Keratinocyte (primary cell): ENCODE data around the gene DDX6. TPM values are rescaled to one million over a fixed set of nuclear protein-coding genes. Genes with fewer than 3 reads are reported as not detected.
"Not testable (repeated sequence)": the region's sequence is repeated elsewhere in the genome, so short reads cannot be mapped to it uniquely, and the experiment has no call there.

ENCODE experiments used
- DNase-seq: peaks from one replicate; pipeline ENCODE4 v3.0.0-alpha.2; 2011; ENCODE audit warnings: low read depth, missing footprints, low spot score
- FAIRE-seq: peaks from 2 replicates; lab custom pipeline; 2011; peaks lifted over from hg19 to GRCh38; lab: Jason Lieb, UNC
- H2AFZ ChIP-seq: 2 replicates; pipeline ENCODE4 v1.6.0; 2012; ENCODE audit warnings: low read length, control low read depth, inconsistent platforms; ENCODE audit not compliant: control insufficient read depth
- H3K27ac ChIP-seq: 2 replicates; pipeline ENCODE4 v1.5.1; 2011; ENCODE audit warnings: low read length; ENCODE audit not compliant: control insufficient read depth, insufficient read depth
- H3K27me3 ChIP-seq: 3 replicates; pipeline ENCODE4 v1.6.0; 2011; ENCODE audit warnings: low read length; ENCODE audit not compliant: control insufficient read depth, insufficient read depth; ENCODE audit errors: extremely low read depth
- H3K36me3 ChIP-seq, 2 experiments: 2 replicates in 1 of 2; 3 replicates in 1 of 2; pipeline ENCODE4 v1.5.1; 2011; ENCODE audit warnings: low read length in 2 of 2, mild to moderate bottlenecking in 1 of 2; ENCODE audit not compliant: control insufficient read depth in 2 of 2, insufficient read depth in 2 of 2; ENCODE audit errors: extremely low read depth in 1 of 2
- H3K4me1 ChIP-seq: 3 replicates; pipeline ENCODE4 v1.5.1; 2011; ENCODE audit warnings: low read length; ENCODE audit not compliant: control insufficient read depth, insufficient read depth; ENCODE audit errors: extremely low read depth
- H3K4me2 ChIP-seq: 3 replicates; pipeline ENCODE4 v1.6.0; 2011; ENCODE audit warnings: low read depth, low read length; ENCODE audit not compliant: control insufficient read depth, insufficient read depth; ENCODE audit errors: extremely low read depth
- H3K4me3 ChIP-seq, 3 experiments: fragments of 200-600 bp in 1 of 3; sonication (generic) in 1 of 3; 2 replicates in 2 of 3; 3 replicates in 1 of 3; pipeline ENCODE4 v1.5.1; 2011 to 2016; ENCODE audit warnings: low read length in 3 of 3, mild to moderate bottlenecking in 3 of 3, control low read depth in 2 of 3, inconsistent platforms in 1 of 3, low read depth in 1 of 3, mixed read lengths in 1 of 3, mixed run types in 1 of 3, moderate library complexity in 1 of 3; ENCODE audit not compliant: control insufficient read depth in 2 of 3, insufficient read depth in 2 of 3; ENCODE audit errors: extremely low read depth in 1 of 3
- H3K79me2 ChIP-seq: 2 replicates; pipeline ENCODE4 v1.6.0; 2012; ENCODE audit warnings: low read length; ENCODE audit not compliant: control insufficient read depth, insufficient read depth
- H3K9ac ChIP-seq: 3 replicates; pipeline ENCODE4 v1.6.0; 2011; ENCODE audit warnings: low read length; ENCODE audit not compliant: control insufficient read depth, insufficient read depth; ENCODE audit errors: extremely low read depth
- H3K9me1 ChIP-seq: 3 replicates; pipeline ENCODE4 v1.6.0; 2011; ENCODE audit warnings: low read length; ENCODE audit not compliant: control insufficient read depth, insufficient read depth; ENCODE audit errors: extremely low read depth
- H3K9me3 ChIP-seq: 2 replicates; pipeline ENCODE4 v1.5.1; 2012; ENCODE audit warnings: low read depth, low read length; ENCODE audit not compliant: control insufficient read depth
- H4K20me1 ChIP-seq: 3 replicates; pipeline ENCODE4 v1.6.0; 2011; ENCODE audit warnings: low read length; ENCODE audit not compliant: control insufficient read depth, insufficient read depth; ENCODE audit errors: extremely low read depth
- EZH2 ChIP-seq: IDR thresholded peaks from one replicate; pipeline ENCODE4 v1.6.1; 2012; ENCODE audit warnings: inconsistent platforms, mild to moderate bottlenecking, low read length, moderate library complexity
- dilution Hi-C: fragments of 300-500 bp; cut with MboI; formaldehyde crosslinking; loops from one replicate; pipeline ENCODE4 v1.7.0; 2020; ENCODE audit warnings: low sequenced_read_pairs; ENCODE audit not compliant: extremely low pct_ligation_motif_present
- polyA plus RNA-seq, 5 experiments: library from polyadenylated mRNA; depleted of rRNA in 3 of 5; stranded (reverse) in 3 of 5; stranded (forward) in 1 of 5; unstranded in 1 of 5; fragments of >200 nt; gene quantifications; 1 replicate in 1 of 5; 2 replicates in 3 of 5; 3 replicates in 1 of 5; pipeline versions ENCODE4 v1.2.1 to v1.2.3, GENCODE V29; 2011 to 2012; ENCODE audit warnings: missing spikeins in 2 of 5, low read depth in 1 of 5, low replicate concordance in 1 of 5
- TF ChIP-seq, protein P1 (sequence below), 3 experiments: IDR thresholded peaks in 1 of 3; conservative IDR thresholded peaks in 1 of 3; optimal IDR thresholded peaks in 1 of 3; 2 replicates in 2 of 3; 3 replicates in 1 of 3; pipeline versions ENCODE3 to v1.5.1; 2011; ENCODE audit warnings: low read length in 3 of 3, mild to moderate bottlenecking in 3 of 3, moderate library complexity in 2 of 3, control low read depth in 1 of 3, inconsistent platforms in 1 of 3; ENCODE audit not compliant: insufficient read depth in 2 of 3; ENCODE audit errors: extremely low read depth in 1 of 3

Gene DDX6
- polyA plus RNA-seq, 1 donor (not counting 4 experiments of a cell fraction or from before 2014, with no cell fraction given): 58.0 TPM

DNA sequence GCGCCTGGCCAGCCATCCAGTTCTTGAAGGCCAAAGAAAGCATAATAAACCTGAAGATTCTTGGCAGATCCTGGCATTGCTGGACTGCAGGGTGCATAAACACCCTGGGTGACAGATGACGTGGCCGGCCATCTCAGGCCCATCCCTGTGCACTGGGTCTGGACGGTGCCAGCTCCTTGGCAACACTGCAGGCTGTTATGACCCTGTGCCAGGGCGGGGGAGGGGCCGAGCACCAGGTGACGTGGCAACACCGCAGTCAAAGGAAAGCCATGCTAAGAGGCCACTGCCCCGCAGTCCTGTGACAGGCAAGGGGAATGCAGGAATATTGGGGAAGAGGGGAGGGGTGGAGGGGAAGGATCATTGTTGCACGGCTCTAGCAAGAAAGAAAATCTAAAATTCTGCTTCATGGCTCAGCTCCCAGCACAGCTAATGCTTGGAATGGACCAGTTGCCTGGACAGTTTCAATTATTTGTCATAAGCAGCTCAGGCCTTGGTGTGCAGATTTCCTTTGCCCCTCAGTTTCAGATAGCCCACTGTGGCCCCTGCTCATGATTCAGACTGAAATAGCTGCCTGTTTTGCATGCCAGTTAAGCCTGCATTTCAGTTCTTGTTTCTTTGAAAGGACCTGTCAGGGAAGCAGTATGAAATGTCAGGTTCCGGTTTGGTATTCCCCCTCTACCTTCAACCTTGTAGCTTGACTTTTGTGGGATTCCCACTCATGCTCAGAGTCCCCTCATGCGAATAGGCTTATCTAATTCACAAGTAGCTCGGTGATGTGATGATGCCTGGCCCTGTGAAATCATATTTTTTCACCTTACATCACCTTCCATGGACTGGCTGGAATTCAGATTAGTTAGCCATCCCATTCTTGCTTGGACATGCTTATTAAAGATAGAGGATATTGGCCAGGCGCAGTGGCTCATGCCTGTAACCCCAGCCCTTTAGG, 29.7 kb upstream of the DDX6 start:
- no peak overlapping the region for H3K4me3 ChIP-seq
- no peak for FAIRE-seq
- no peaks in the 10 kb centered on the region for H3K36me3 ChIP-seq
- no peak overlapping the region for H3K27ac ChIP-seq
- no peak overlapping the region for H3K9ac ChIP-seq
- no peaks in the 10 kb centered on the region for H4K20me1 ChIP-seq
- dilution Hi-C loops: no loop called here
- no peak overlapping the region for H2AFZ ChIP-seq
- no peak for TF ChIP-seq EZH2
- TF ChIP-seq, protein P1, sequence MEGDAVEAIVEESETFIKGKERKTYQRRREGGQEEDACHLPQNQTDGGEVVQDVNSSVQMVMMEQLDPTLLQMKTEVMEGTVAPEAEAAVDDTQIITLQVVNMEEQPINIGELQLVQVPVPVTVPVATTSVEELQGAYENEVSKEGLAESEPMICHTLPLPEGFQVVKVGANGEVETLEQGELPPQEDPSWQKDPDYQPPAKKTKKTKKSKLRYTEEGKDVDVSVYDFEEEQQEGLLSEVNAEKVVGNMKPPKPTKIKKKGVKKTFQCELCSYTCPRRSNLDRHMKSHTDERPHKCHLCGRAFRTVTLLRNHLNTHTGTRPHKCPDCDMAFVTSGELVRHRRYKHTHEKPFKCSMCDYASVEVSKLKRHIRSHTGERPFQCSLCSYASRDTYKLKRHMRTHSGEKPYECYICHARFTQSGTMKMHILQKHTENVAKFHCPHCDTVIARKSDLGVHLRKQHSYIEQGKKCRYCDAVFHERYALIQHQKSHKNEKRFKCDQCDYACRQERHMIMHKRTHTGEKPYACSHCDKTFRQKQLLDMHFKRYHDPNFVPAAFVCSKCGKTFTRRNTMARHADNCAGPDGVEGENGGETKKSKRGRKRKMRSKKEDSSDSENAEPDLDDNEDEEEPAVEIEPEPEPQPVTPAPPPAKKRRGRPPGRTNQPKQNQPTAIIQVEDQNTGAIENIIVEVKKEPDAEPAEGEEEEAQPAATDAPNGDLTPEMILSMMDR (optimal IDR thresholded peaks at IDR 0.05 in 1 of 3, IDR thresholded peaks at IDR 0.05 in 1 of 3, conservative IDR thresholded peaks at IDR 0.05 in 1 of 3; ENCODE audit: extremely low read depth in 1 of 3, insufficient read depth in 2 of 3, low read length in 3 of 3): no peak
- no peaks in the 10 kb centered on the region for H3K27me3 ChIP-seq
- no peaks in the 10 kb centered on the region for H3K9me3 ChIP-seq
- H3K4me1 ChIP-seq: no peaks in the 10 kb centered on the region
- H3K79me2 ChIP-seq: no peaks in the 10 kb centered on the region
- no peak overlapping the region for H3K4me2 ChIP-seq
- no peaks in the 10 kb centered on the region for H3K9me1 ChIP-seq
- DNase-seq: no peak

DNA sequence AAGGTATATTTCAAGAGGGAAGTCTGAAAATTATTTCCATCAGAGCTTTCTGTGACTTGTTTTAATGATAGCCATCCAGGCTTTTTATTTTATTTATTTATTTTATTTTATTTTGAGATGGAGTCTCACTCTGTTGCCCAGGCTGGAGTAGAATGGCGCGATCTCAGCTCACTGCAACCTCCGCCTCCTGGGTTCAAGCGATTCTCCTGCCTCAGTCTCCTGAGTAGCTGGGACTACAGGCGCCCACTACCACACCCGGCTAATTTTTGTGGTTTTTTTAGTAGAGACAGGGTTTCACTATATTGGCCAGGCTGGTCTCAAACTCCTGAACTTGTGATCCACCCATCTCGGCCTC, 29.0 kb upstream of the DDX6 start:
- H3K9me1 ChIP-seq, H3K79me2 ChIP-seq, H3K9ac ChIP-seq, H3K27ac ChIP-seq, H2AFZ ChIP-seq, H4K20me1 ChIP-seq, DNase-seq, H3K36me3 ChIP-seq, H3K27me3 ChIP-seq, H3K9me3 ChIP-seq, H3K4me1 ChIP-seq, FAIRE-seq, H3K4me2 ChIP-seq, H3K4me3 ChIP-seq, dilution Hi-C loops: not testable (repeated sequence)
